HCT116 (cell line): ENCODE measurements around the gene LYSMD4. TPM values are rescaled to one million over a fixed set of nuclear protein-coding genes. Genes with fewer than 3 reads are reported as not detected.

Source experiments
- ATAC-seq: fragments of 200-7000 bp; cut with Tn5 transposase; 2 replicates; pipeline ENCODE4 v1.9.1; 2020; ENCODE audit warnings: mild to moderate bottlenecking, moderate library complexity
- BruUV-seq: library from RNA; stranded (reverse); fragments of 400-500 nt; replicated peaks from 2 replicates; lab custom pipeline; 2021; lab: Mats Ljungman, UMichigan
- CTCF ChIA-PET: fragments of 300-600 bp; sonication (Branson Sonifier 250); formaldehyde crosslinking; loops from one replicate; lab custom pipeline; 2021; ENCODE audit warnings: antibody characterized with exemption; lab: Charles Lee
- POLR2A ChIA-PET: fragments of 300-600, 350-600 bp; sonication (Branson Sonifier 250); formaldehyde crosslinking; loops from one replicate; lab custom pipeline; 2021; ENCODE audit warnings: antibody characterized with exemption; lab: Charles Lee
- RAD21 ChIA-PET, 2 experiments: fragments of 300-600 bp; sonication (Branson Sonifier 250); formaldehyde crosslinking; loops; one replicate each; lab custom pipeline; 2023; ENCODE audit warnings: low total read pairs in 2 of 2; ENCODE audit not compliant: uncharacterized antibody in 2 of 2, unreplicated experiment in 2 of 2, low non-redundant PET in 1 of 2; lab: Charles Lee
- DNase-seq: peaks from one replicate; pipeline ENCODE4 v3.0.0-alpha.2; 2010; ENCODE audit warnings: low read depth, low spot score
- H2AFZ ChIP-seq: fragments of 200-600 bp; shearing (Covaris generic), sonication (generic); 2 replicates; pipeline ENCODE4 v1.6.1; 2017; ENCODE audit warnings: low read depth, mixed run types, mixed read lengths, antibody characterized with exemption, low read length; ENCODE audit not compliant: poor library complexity, severe bottlenecking
- H3K27ac ChIP-seq: 2 replicates; pipeline ENCODE4 v1.5.1; 2012; ENCODE audit warnings: low read depth, low read length
- H3K27me3 ChIP-seq: fragments of 200-600 bp; sonication (generic); 2 replicates; pipeline ENCODE4 v1.6.1; 2016; ENCODE audit warnings: mixed run types, low read length, mixed read lengths; ENCODE audit not compliant: insufficient read depth
- H3K36me3 ChIP-seq, 2 experiments: fragments of 200-500 bp in 1 of 2; fragments of 200-600 bp in 1 of 2; sonication (Bioruptor generic) in 1 of 2; sonication (generic) in 1 of 2; 2 replicates each; pipeline versions ENCODE4 v1.5.1 to v1.6.1; 2014 to 2016; ENCODE audit warnings: low read length in 2 of 2, inconsistent platforms in 1 of 2, mixed read lengths in 1 of 2, mixed run types in 1 of 2; ENCODE audit not compliant: insufficient read depth in 2 of 2, control insufficient read depth in 1 of 2
- H3K4me1 ChIP-seq, 2 experiments: fragments of 200-600 bp in 1 of 2; sonication (generic) in 1 of 2; 2 replicates each; pipeline versions ENCODE4 v1.5.1 to v1.6.1; 2012 to 2017; ENCODE audit warnings: low read length in 2 of 2, inconsistent platforms in 1 of 2, mild to moderate bottlenecking in 1 of 2, mixed read lengths in 1 of 2, mixed run types in 1 of 2, moderate library complexity in 1 of 2; ENCODE audit not compliant: insufficient read depth in 2 of 2, control insufficient read depth in 1 of 2
- H3K4me2 ChIP-seq: fragments of 200-600 bp; sonication (generic); 2 replicates; pipeline ENCODE4 v1.6.1; 2017; ENCODE audit warnings: mixed run types, low read length, mixed read lengths
- H3K4me3 ChIP-seq, 2 experiments: fragments of 200-600 bp in 1 of 2; sonication (generic) in 1 of 2; replicated peaks in 1 of 2; 2 replicates each; pipeline ENCODE4 v1.5.1; 2011 to 2016; ENCODE audit warnings: low read length in 2 of 2, control low read depth in 1 of 2, low read depth in 1 of 2, mild to moderate bottlenecking in 1 of 2, mixed read lengths in 1 of 2, mixed run types in 1 of 2
- H3K79me2 ChIP-seq: fragments of 200-600 bp; sonication (generic); 2 replicates; pipeline ENCODE4 v1.6.1; 2017; ENCODE audit warnings: mild to moderate bottlenecking, mixed run types, low read length, moderate library complexity, mixed read lengths; ENCODE audit not compliant: insufficient read depth
- H3K9ac ChIP-seq: fragments of 200-600 bp; sonication (generic); 2 replicates; pipeline ENCODE4 v1.6.1; 2016; ENCODE audit warnings: low read length, mixed read lengths
- H3K9me2 ChIP-seq: fragments of 200-600 bp; sonication (generic), shearing (Covaris generic); 2 replicates; pipeline ENCODE4 v1.6.1; 2017; ENCODE audit warnings: mixed run types, mild to moderate bottlenecking, moderate library complexity; ENCODE audit not compliant: insufficient read depth
- H3K9me3 ChIP-seq, 2 experiments: fragments of 200-500 bp in 1 of 2; fragments of 200-600 bp in 1 of 2; sonication (Bioruptor generic) in 1 of 2; sonication (generic) in 1 of 2; 2 replicates each; pipeline ENCODE4 v1.6.1; 2014 to 2017; ENCODE audit warnings: low read length in 2 of 2, mixed read lengths in 2 of 2, inconsistent platforms in 1 of 2, low read depth in 1 of 2, mild to moderate bottlenecking in 1 of 2, mixed run types in 1 of 2, moderate library complexity in 1 of 2; ENCODE audit not compliant: control insufficient read depth in 1 of 2, insufficient read depth in 1 of 2
- H4K20me1 ChIP-seq: fragments of 200-600 bp; sonication (generic), shearing (Covaris generic); 2 replicates; pipeline ENCODE4 v1.6.1; 2017; ENCODE audit warnings: mixed run types, mild to moderate bottlenecking, moderate library complexity; ENCODE audit not compliant: insufficient read depth
- EZH2 ChIP-seq: fragments of 200-600 bp; sonication (generic); IDR thresholded peaks from 2 replicates; pipeline ENCODE4 v1.6.1; 2017; ENCODE audit warnings: antibody characterized with exemption, mixed run types
- EZH2phosphoT487 ChIP-seq: fragments of 200-600 bp; IDR thresholded peaks from 2 replicates; pipeline ENCODE4 v1.6.1; 2018; ENCODE audit warnings: antibody characterized with exemption, borderline replicate concordance
- SP1 ChIP-seq: IDR thresholded peaks from 2 replicates; pipeline ENCODE4 v1.6.1; 2012; ENCODE audit warnings: low read depth
- ZBTB33 ChIP-seq: IDR thresholded peaks from 2 replicates; pipeline ENCODE4 v1.6.1; 2011; ENCODE audit warnings: mild to moderate bottlenecking, low read length, moderate library complexity; ENCODE audit not compliant: insufficient replicate concordance; ENCODE audit errors: extremely low read depth
- intact Hi-C: fragments of 100-400 bp; cut with micrococcal nuclease; formaldehyde crosslinking; loops from 2 replicates; pipeline ENCODE4 v1.10.0; 2022
- total RNA-seq: library from RNA; stranded (reverse); gene quantifications from one replicate; pipeline ENCODE4 v1.2.1, GENCODE V29; 2021; ENCODE audit not compliant: unreplicated experiment

The LYSMD4 gene
- total RNA-seq, 1 experiment from 2014 or later = 8.6 TPM

DNA sequence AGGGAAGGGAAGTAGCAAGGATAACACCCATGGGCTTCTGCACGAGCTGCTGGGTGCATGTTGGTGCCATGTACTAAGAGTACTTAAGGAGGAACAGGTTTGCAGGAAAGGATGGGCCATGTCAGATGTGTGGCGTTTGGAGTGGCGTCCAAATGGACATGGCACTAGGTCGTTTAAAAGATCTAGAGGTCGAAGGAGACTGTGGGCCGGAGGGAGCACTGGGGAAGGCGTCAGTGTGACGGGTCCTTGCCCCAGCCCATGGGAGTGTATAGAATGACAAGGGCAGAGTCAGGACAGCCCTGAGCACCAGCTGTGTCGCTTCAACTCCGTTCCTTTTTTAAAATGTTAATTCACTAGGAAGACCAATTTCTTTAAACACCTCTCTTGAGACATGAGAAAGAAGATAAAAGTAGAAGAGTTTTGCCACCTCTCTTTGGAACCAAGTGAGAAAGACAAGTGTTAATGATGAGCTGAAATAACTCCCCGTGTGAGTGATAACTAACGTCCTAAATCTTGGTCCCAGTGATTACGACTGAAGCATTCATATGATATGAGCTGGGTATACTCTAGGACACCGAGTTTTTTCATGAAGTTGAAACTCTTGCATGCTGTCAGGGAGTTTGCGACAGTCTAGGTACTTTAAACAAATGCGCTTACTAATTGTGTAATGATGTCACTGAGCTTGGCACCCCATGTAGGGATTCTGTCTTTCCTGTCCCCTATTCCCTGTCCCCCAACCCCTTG lies 23.8 kb downstream of the LYSMD4 start:
- POLR2A ChIA-PET = interaction anchor here (1.2 to 1.4 kb wide), 2 partner anchors 24 kb away, joined by 3 to 6 read pairs; partner anchors contain the start of gene LYSMD4
- no peaks in the 10 kb centered on the region; the same call in 1 of the 2 replicates for H3K79me2 ChIP-seq
- peaks cover 0 to 10% of the 10 kb centered on the region in 2 experiments; a peak in 2 of 4 replicates for H3K36me3 ChIP-seq
- no peaks in the 10 kb centered on the region for H3K9me2 ChIP-seq
- CTCF ChIA-PET = interaction anchor here (1.0 kb wide), 1 partner anchor 437 kb away, joined by 6 read pairs; no protein-coding TSS in a partner anchor
- intact Hi-C loops = no loop called here
- H2AFZ ChIP-seq = no peak overlapping the region
- peak overlapping the region; percentile 12 for H3K27ac ChIP-seq
- no peak for ATAC-seq
- RAD21 ChIA-PET = no interaction called here
- H3K9ac ChIP-seq = peak overlapping the region; percentile 33
- H3K4me1 ChIP-seq = peaks cover 12 to 27% of the 10 kb centered on the region in 2 experiments
- no peak for TF ChIP-seq SP1
- TF ChIP-seq EZH2 = no peak
- TF ChIP-seq ZBTB33 = no peak
- TF ChIP-seq EZH2phosphoT487 = no peak
- H3K27me3 ChIP-seq = no peaks in the 10 kb centered on the region
- H3K4me3 ChIP-seq = no peak overlapping the region
- no TSS peak for BruUV-seq
- H3K4me2 ChIP-seq = peak overlapping the region; percentile 87
- DNase-seq = no peak
- no peaks in the 10 kb centered on the region for H3K9me3 ChIP-seq
- H4K20me1 ChIP-seq = no peaks in the 10 kb centered on the region
